ENCODE measurements around the gene LGALS4.

GRCh38 chr19:38838986-38839761, 26.4 kb upstream of the LGALS4 start:
- TF ChIP-seq EZH2 (IDR thresholded peaks at IDR 0.05; ENCODE audit: insufficient read depth, poor library complexity, severe bottlenecking) (no peak), EZH2phosphoT487 (IDR thresholded peaks at IDR 0.05; ENCODE audit: insufficient read depth, low read depth) (no peak)
